SK-N-SH (cell line): ENCODE results near the gene PASK. TPM values are rescaled to one million over a fixed set of nuclear protein-coding genes. Genes with fewer than 3 reads are reported as not detected.

ENCODE experiments used
- CTCF ChIA-PET: fragments of 300-600, 350-600 bp; formaldehyde crosslinking; extraction: SDS; loops from one replicate; lab custom pipeline; 2021; lab: Yijun Ruan, JAX
- POLR2A ChIA-PET: fragments of 350-600 bp; sonication (Branson Sonifier 250); formaldehyde crosslinking; extraction: SDS; loops from one replicate; lab custom pipeline; 2020; ENCODE audit warnings: antibody characterized with exemption, inconsistent platforms; lab: Yijun Ruan, JAX
- DNase-seq: peaks from one replicate; pipeline ENCODE4 v3.0.0; 2012
- H2AFZ ChIP-seq: fragments of 200-600 bp; sonication (generic); 2 replicates; pipeline ENCODE4 v1.8.1; 2016; ENCODE audit warnings: antibody characterized with exemption, mild to moderate bottlenecking, low read depth
- H3F3A ChIP-seq: fragments of 200-600 bp; sonication (generic); replicated peaks from 2 replicates; pipeline ENCODE3; 2016; ENCODE audit warnings: antibody characterized with exemption, mild to moderate bottlenecking; ENCODE audit not compliant: insufficient read depth
- H3K27ac ChIP-seq, 2 experiments: fragments of 200-500 bp in 1 of 2; fragments of 200-600 bp in 1 of 2; sonication (Bioruptor generic) in 1 of 2; sonication (generic), shearing (Covaris generic) in 1 of 2; 2 replicates each; pipeline versions ENCODE4 v1.5.1 to v1.6.1; 2014 to 2016; ENCODE audit warnings: low read depth in 2 of 2, inconsistent platforms in 1 of 2, low read length in 1 of 2, mild to moderate bottlenecking in 1 of 2, mixed read lengths in 1 of 2
- H3K27me3 ChIP-seq: fragments of 200-600 bp; sonication (generic), shearing (Covaris generic); 2 replicates; pipeline ENCODE4 v1.6.1; 2016; ENCODE audit warnings: mixed run types; ENCODE audit not compliant: insufficient read depth
- H3K36me3 ChIP-seq, 2 experiments: fragments of 200-500 bp in 1 of 2; fragments of 200-600 bp in 1 of 2; sonication (Bioruptor generic) in 1 of 2; sonication (generic) in 1 of 2; replicated peaks in 1 of 2; 2 replicates each; pipeline versions ENCODE3 to v1.5.1; 2014 to 2016; ENCODE audit warnings: low read length in 1 of 2, mild to moderate bottlenecking in 1 of 2; ENCODE audit not compliant: insufficient read depth in 2 of 2, control insufficient read depth in 1 of 2
- H3K4me1 ChIP-seq, 2 experiments: fragments of 200-500 bp in 1 of 2; fragments of 200-600 bp in 1 of 2; sonication (Bioruptor generic) in 1 of 2; sonication (generic), shearing (Covaris generic) in 1 of 2; 2 replicates each; pipeline versions ENCODE4 v1.5.1 to v1.6.1; 2014 to 2016; ENCODE audit warnings: low read depth in 1 of 2, low read length in 1 of 2, mixed run types in 1 of 2; ENCODE audit not compliant: insufficient read depth in 2 of 2, control insufficient read depth in 1 of 2
- H3K4me2 ChIP-seq: fragments of 200-600 bp; sonication (generic), shearing (Covaris generic); 2 replicates; pipeline ENCODE4 v1.6.1; 2017; ENCODE audit warnings: mixed run types
- H3K4me3 ChIP-seq, 2 experiments: fragments of 200-500 bp in 1 of 2; fragments of 200-600 bp in 1 of 2; sonication (Bioruptor generic) in 1 of 2; sonication (generic), shearing (Covaris generic) in 1 of 2; 2 replicates each; pipeline versions ENCODE4 v1.5.1 to v1.8.1; 2014 to 2016; ENCODE audit warnings: low read depth in 2 of 2, inconsistent platforms in 1 of 2, low read length in 1 of 2, mild to moderate bottlenecking in 1 of 2, mixed read lengths in 1 of 2, moderate library complexity in 1 of 2
- H3K79me2 ChIP-seq: fragments of 200-600 bp; sonication (generic); 2 replicates; pipeline ENCODE4 v1.8.1; 2017; ENCODE audit warnings: mild to moderate bottlenecking; ENCODE audit not compliant: insufficient read depth
- H3K9ac ChIP-seq: fragments of 200-600 bp; sonication (generic); 2 replicates; pipeline ENCODE4 v1.6.1; 2017; ENCODE audit warnings: mixed run types
- H3K9me2 ChIP-seq: fragments of 200-600 bp; sonication (generic); 2 replicates; pipeline ENCODE4 v1.6.1; 2017; ENCODE audit warnings: mixed run types
- H3K9me3 ChIP-seq: fragments of 200-600 bp; sonication (generic); 2 replicates; pipeline ENCODE4 v1.6.1; 2017; ENCODE audit warnings: mixed run types, mild to moderate bottlenecking, moderate library complexity
- H4K20me1 ChIP-seq: fragments of 200-600 bp; sonication (generic); 2 replicates; pipeline ENCODE4 v1.6.1; 2017; ENCODE audit warnings: mild to moderate bottlenecking, mixed run types; ENCODE audit not compliant: insufficient read depth
- CHD2 ChIP-seq: fragments of 150-350 bp; IDR thresholded peaks from 2 replicates; pipeline ENCODE4 v1.6.1; 2018; ENCODE audit warnings: low read length; ENCODE audit not compliant: partially characterized antibody
- ELF1 ChIP-seq: IDR thresholded peaks from 2 replicates; pipeline ENCODE4 v1.4.0; 2012
- FOSL2 ChIP-seq: IDR thresholded peaks from 2 replicates; pipeline ENCODE4 v1.4.0; 2012; ENCODE audit warnings: low read depth, mild to moderate bottlenecking, moderate library complexity, borderline replicate concordance
- FOXM1 ChIP-seq: IDR thresholded peaks from 2 replicates; pipeline ENCODE4 v1.4.0; 2012; ENCODE audit warnings: low read depth, mild to moderate bottlenecking
- NFIC ChIP-seq: IDR thresholded peaks from 2 replicates; pipeline ENCODE4 v1.4.0; 2012; ENCODE audit warnings: borderline replicate concordance
- POLR2AphosphoS5 ChIP-seq: IDR thresholded peaks from 2 replicates; pipeline ENCODE4 v1.6.1; 2012; ENCODE audit warnings: low read depth, low read length
- RAD21 ChIP-seq: IDR thresholded peaks from 2 replicates; pipeline ENCODE4 v1.6.1; 2012; ENCODE audit warnings: mild to moderate bottlenecking, low read length
- RCOR1 ChIP-seq: fragments of 150-350 bp; IDR thresholded peaks from 2 replicates; pipeline ENCODE4 v1.6.1; 2017; ENCODE audit warnings: antibody characterized with exemption, low read length
- RFX5 ChIP-seq: IDR thresholded peaks from 2 replicates; pipeline ENCODE4 v1.6.1; 2012; ENCODE audit warnings: mild to moderate bottlenecking, improper control_type of control experiment, low read length
- SIN3A ChIP-seq: IDR thresholded peaks from 2 replicates; pipeline ENCODE4 v1.6.1; 2012; ENCODE audit warnings: low read depth, mild to moderate bottlenecking, low read length, moderate library complexity, borderline replicate concordance
- SMC3 ChIP-seq: IDR thresholded peaks from 2 replicates; pipeline ENCODE4 v1.6.1; 2012; ENCODE audit warnings: low read depth, low read length, improper control_type of control experiment
- TAF1 ChIP-seq: IDR thresholded peaks from 2 replicates; pipeline ENCODE4 v1.6.1; 2012; ENCODE audit warnings: low read depth, mild to moderate bottlenecking, low read length, moderate library complexity, borderline replicate concordance
- TCF12 ChIP-seq: IDR thresholded peaks from 2 replicates; pipeline ENCODE4 v1.4.0; 2012
- WGBS: methylation state at CpG from one replicate; pipeline ENCODE4 v1.1.6; 2017; ENCODE audit warnings: low lambda C conversion rate; 5-methylcytosine and 5-hydroxymethylcytosine counted together
- polyA plus RNA-seq, 3 experiments: library from polyadenylated mRNA; depleted of rRNA; stranded (reverse); fragments of >200 nt; gene quantifications; 2 replicates each; pipeline ENCODE4 v1.2.3, GENCODE V29; 2012
- TF ChIP-seq, protein P1 (sequence below): fragments of 150-350 bp; IDR thresholded peaks from 2 replicates; pipeline ENCODE4 v1.6.1; 2017; ENCODE audit warnings: antibody characterized with exemption, low read length, low read depth, borderline replicate concordance
- TF ChIP-seq, protein P2 (sequence below): IDR thresholded peaks from 2 replicates; pipeline ENCODE4 v1.4.0; 2012; ENCODE audit warnings: low read depth

PASK gene
- polyA plus RNA-seq, 1 of the 3 experiments (the other 2 are of a cell fraction): 6.3 TPM

DNA sequence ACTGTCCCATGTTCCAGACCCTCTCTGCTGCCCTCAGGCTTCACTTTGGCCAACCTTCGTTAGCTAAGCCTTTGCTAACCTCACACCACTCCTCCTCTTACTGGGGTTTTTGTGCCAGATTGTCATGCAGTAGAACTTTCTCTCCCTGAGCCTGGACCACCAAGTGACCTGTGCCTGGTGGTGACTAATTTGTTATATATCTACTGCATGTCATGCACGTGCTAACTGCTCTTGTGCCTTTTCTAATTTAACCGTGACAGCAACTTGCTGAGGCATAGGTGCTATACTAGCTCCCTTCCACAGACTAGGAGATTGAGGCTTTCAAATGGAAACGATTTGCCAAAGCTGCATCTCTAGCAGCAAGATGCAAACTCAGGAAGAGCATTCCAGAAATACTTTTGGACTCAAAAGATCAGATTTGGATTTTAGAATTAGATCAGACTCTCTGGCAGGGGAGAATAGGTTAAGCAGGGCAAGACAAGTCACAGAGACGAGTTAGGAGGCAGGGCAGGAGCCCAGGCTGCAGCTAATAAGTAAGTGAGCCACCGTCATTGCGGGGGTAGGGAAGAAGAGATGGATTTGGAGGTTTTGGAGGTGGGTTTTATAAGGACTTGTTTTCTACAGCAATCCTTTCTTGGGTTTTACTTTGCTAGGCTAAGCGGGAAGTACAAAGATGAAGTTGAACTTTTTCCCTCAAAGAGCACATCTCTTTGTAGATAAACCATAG is 2.8 kb upstream of the PASK start:
- Histone ChIP-seq H3F3A (no peaks in the 10 kb centered on the region), H3K4me2 (no peak overlapping the region; the same call in 1 of the 2 replicates), H3K9me3 (no peaks in the 10 kb centered on the region), H3K9me2 (no peaks in the 10 kb centered on the region), H3K79me2 (peaks cover 29% of the 10 kb centered on the region), H3K4me3 (no peak overlapping the region; a peak in 1 of 4 replicates), H3K36me3 (peaks cover 0 to 10% of the 10 kb centered on the region in 2 experiments), H2AFZ (no peak overlapping the region), H3K27ac (no peak overlapping the region), H3K9ac (no peak overlapping the region), H3K27me3 (no peaks in the 10 kb centered on the region), H4K20me1 (no peaks in the 10 kb centered on the region), H3K4me1 (peaks cover 6 to 18% of the 10 kb centered on the region in 2 experiments; a peak in 3 of 4 replicates)
- CTCF ChIA-PET: interaction anchor here (1.9 kb wide), 1 partner anchor 301 kb away, joined by 6 read pairs; no protein-coding TSS in a partner anchor
- TF ChIP-seq RAD21: no peak
- 79% methylated on average over 8 of the region's 8 CpGs for WGBS
- POLR2A ChIA-PET: no interaction called here
- DNase-seq: no peak

DNA sequence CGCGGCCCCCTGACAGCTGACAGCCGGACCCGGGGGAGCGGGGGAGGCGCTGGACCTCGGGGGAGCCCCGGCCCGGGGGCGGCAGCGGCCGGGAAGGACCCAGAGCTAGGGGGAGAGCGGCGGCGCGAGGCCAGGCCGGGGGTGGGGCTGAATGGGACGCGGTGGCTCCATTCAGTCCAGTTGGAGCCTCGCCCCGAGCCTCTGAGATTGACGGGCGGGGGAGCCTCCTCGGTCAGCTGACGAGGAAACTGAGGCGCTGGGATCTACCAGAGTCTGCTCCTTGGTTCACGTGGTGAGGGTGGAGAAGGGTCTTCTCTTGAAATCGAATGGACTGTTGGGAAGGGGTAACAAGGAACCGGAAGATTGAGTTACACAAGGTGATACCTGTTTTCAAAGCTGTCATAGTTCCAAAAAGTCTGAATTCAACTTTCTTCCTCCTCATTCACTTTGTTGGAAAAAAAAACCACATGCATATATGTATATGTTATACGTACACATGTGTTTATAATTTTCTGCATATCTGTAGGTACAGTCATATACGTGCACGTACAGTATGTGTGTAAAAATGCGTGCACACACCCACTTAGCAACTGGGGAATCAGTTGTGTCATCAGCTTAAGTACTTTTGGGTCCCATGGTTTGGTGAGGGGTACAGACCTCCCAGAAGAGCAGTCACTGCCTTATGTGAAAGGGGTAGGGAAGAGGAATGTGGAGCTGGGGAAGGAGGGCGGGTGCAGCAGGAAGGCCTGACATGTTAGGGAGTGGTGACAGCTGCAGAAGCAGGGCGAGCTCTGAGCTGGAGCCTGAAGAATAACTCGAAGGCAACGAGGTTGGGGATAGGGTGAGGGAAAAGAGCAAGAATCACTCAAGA is 1.6 kb upstream of the PASK start:
- no peaks in the 10 kb centered on the region for H4K20me1 ChIP-seq
- peak overlapping the region; percentile 69; the same call in 1 of the 2 replicates for H3K9ac ChIP-seq
- POLR2A ChIA-PET: no interaction called here
- peaks cover 0 to 10% of the 10 kb centered on the region in 2 experiments for H3K36me3 ChIP-seq
- peak overlapping the region; percentile 97 for H3K4me2 ChIP-seq
- CTCF ChIA-PET: interaction anchor here (0.6 to 2.4 kb wide), 9 partner anchors 17 to 698 kb away, joined by 3 to 10 read pairs (median 3); no protein-coding TSS in a partner anchor
- H3K27ac ChIP-seq: peak overlapping the region in 1 of 2 experiments; percentile 67; a peak in 2 of 4 replicates
- no peaks in the 10 kb centered on the region for H3K9me2 ChIP-seq
- H3F3A ChIP-seq: peaks cover 4% of the 10 kb centered on the region
- peak overlapping the region; percentile 91 for H2AFZ ChIP-seq
- DNase-seq: no peak
- H3K4me1 ChIP-seq: peaks cover 6 to 18% of the 10 kb centered on the region in 2 experiments; a peak in 3 of 4 replicates
- no peaks in the 10 kb centered on the region for H3K27me3 ChIP-seq
- no peaks in the 10 kb centered on the region for H3K9me3 ChIP-seq
- 27% methylated on average over 16 of the region's 37 CpGs for WGBS
- TF ChIP-seq TCF12: no peak
- TF ChIP-seq, protein P1, sequence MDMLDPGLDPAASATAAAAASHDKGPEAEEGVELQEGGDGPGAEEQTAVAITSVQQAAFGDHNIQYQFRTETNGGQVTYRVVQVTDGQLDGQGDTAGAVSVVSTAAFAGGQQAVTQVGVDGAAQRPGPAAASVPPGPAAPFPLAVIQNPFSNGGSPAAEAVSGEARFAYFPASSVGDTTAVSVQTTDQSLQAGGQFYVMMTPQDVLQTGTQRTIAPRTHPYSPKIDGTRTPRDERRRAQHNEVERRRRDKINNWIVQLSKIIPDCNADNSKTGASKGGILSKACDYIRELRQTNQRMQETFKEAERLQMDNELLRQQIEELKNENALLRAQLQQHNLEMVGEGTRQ: no peak
- TF ChIP-seq FOSL2: no peak
- no peak for TF ChIP-seq RCOR1
- TF ChIP-seq FOXM1: no peak
- no peak for TF ChIP-seq SMC3
- no peak for TF ChIP-seq ELF1
- no peak for TF ChIP-seq NFIC
- TF ChIP-seq RFX5: no peak
- no peak for TF ChIP-seq CHD2
- no peak for TF ChIP-seq SIN3A
- TF ChIP-seq, protein P2, sequence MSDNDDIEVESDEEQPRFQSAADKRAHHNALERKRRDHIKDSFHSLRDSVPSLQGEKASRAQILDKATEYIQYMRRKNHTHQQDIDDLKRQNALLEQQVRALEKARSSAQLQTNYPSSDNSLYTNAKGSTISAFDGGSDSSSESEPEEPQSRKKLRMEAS: no peak
- TF ChIP-seq POLR2AphosphoS5: no peak
- no peak for TF ChIP-seq TAF1
- peaks cover 29% of the 10 kb centered on the region for H3K79me2 ChIP-seq
- H3K4me3 ChIP-seq: peak overlapping the region; percentile 81 to 94
